Parathyroid adenoma (tissue), 2 donors: ENCODE measurements around the gene MYBPH.

ENCODE experiments used
- H2AFZ ChIP-seq: fragments of 300-600 bp; sonication (generic); one replicate; pipeline ENCODE4 v1.7.0; 2017; ENCODE audit warnings: antibody characterized with exemption, mild to moderate bottlenecking
- H3K27ac ChIP-seq: fragments of 300-600 bp; sonication (generic); one replicate; pipeline ENCODE4 v1.7.0; 2017
- H3K27me3 ChIP-seq: fragments of 300-600 bp; sonication (generic); one replicate; pipeline ENCODE4 v1.7.0; 2017; ENCODE audit warnings: low read length; ENCODE audit not compliant: control insufficient read depth, insufficient read depth
- H3K36me3 ChIP-seq: fragments of 300-600 bp; sonication (generic); one replicate; pipeline ENCODE4 v1.7.0; 2017; ENCODE audit warnings: low read length; ENCODE audit not compliant: control insufficient read depth, insufficient read depth
- H3K4me1 ChIP-seq: fragments of 300-600 bp; sonication (generic); one replicate; pipeline ENCODE4 v1.7.0; 2017; ENCODE audit warnings: control low read depth
- H3K4me2 ChIP-seq: fragments of 300-600 bp; sonication (generic); one replicate; pipeline ENCODE4 v1.7.0; 2017; ENCODE audit warnings: low read length
- H3K4me3 ChIP-seq: fragments of 300-600 bp; sonication (generic); one replicate; pipeline ENCODE4 v1.7.0; 2017; ENCODE audit warnings: low read depth, low read length
- H3K79me2 ChIP-seq: fragments of 300-600 bp; sonication (generic); one replicate; pipeline ENCODE4 v1.7.0; 2017; ENCODE audit warnings: control low read depth
- H3K9ac ChIP-seq: fragments of 300-600 bp; sonication (generic); one replicate; pipeline ENCODE4 v1.7.0; 2017; ENCODE audit warnings: mild to moderate bottlenecking
- H3K9me3 ChIP-seq: fragments of 300-600 bp; sonication (generic); one replicate; pipeline ENCODE4 v1.7.0; 2017; ENCODE audit warnings: low read length; ENCODE audit not compliant: control insufficient read depth
- TF ChIP-seq, protein P1 (sequence below): fragments of 300-600 bp; sonication (generic); IDR thresholded peaks from one replicate; pipeline ENCODE4 v1.7.0; 2017; ENCODE audit warnings: antibody characterized with exemption, mild to moderate bottlenecking
- donor health status: primary hyperparathyroidism.

Gene MYBPH

DNA sequence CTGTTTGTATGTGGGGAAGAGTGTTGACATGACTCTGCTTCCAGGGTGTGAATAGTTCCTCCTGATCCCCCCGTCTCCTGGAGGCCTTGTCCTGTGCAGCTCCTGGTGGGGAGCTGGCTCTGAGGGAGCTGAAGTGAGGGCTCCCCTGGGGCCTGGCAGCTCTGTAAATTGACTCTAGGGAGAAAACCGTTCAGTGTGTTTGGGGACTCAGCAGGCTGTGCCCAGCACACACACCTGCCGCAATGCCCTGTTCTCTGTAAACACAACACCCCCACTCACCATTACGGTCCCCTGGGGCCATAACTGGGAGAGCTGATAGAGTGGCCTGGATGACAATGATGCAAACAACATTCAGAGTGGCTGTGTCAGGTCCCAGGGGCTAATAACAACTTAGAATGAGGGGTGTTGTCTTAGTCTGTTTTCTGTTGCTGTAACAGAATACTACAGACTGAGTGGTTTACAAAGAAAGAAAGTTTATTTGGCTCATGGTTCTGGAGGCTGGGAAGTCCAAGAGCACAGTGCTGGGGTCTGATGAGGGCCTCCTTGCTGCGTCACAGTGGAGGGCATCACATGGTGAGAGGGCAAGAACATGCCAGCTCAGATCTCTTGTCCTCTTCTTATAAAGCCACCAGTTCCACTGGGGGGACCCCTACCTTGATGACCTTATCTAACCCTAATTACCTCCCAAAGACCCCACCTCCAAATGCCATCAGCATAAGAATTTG lies 32.8 kb downstream of the MYBPH start:
- no peaks in the 10 kb centered on the region for H3K9me3 ChIP-seq
- no peaks in the 10 kb centered on the region for H3K79me2 ChIP-seq
- H3K36me3 ChIP-seq: no peaks in the 10 kb centered on the region
- TF ChIP-seq, protein P1, sequence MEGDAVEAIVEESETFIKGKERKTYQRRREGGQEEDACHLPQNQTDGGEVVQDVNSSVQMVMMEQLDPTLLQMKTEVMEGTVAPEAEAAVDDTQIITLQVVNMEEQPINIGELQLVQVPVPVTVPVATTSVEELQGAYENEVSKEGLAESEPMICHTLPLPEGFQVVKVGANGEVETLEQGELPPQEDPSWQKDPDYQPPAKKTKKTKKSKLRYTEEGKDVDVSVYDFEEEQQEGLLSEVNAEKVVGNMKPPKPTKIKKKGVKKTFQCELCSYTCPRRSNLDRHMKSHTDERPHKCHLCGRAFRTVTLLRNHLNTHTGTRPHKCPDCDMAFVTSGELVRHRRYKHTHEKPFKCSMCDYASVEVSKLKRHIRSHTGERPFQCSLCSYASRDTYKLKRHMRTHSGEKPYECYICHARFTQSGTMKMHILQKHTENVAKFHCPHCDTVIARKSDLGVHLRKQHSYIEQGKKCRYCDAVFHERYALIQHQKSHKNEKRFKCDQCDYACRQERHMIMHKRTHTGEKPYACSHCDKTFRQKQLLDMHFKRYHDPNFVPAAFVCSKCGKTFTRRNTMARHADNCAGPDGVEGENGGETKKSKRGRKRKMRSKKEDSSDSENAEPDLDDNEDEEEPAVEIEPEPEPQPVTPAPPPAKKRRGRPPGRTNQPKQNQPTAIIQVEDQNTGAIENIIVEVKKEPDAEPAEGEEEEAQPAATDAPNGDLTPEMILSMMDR: no peak
- H3K9ac ChIP-seq: no peak overlapping the region
- H3K4me2 ChIP-seq: no peak overlapping the region
- no peak overlapping the region for H3K27ac ChIP-seq
- H3K4me3 ChIP-seq: no peak overlapping the region
- H2AFZ ChIP-seq: no peak overlapping the region
- no peaks in the 10 kb centered on the region for H3K27me3 ChIP-seq
- H3K4me1 ChIP-seq: peaks cover 25% of the 10 kb centered on the region

DNA sequence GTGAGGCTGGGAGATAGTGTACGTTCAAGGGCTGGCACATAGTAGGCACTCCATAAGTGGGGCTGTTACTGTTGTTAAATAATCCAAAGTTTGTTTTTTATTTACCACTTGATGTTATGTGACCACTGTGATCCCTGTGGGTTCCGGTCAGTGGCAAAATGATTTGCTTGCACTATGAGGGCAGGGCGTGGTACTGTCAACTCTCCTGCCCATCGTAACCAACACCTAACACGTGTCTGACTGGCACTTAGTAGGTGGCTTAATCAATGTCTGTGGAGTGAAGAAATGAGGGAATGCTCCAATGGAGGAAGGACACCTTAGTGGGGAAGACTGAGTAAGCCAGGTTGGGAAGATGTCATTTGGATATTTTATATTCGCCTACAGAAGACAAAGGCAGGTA lies 33.5 kb downstream of the MYBPH start:
- Histone ChIP-seq H3K4me1 (peaks cover 22% of the 10 kb centered on the region), H3K4me2 (no peak overlapping the region), H2AFZ (no peak overlapping the region), H3K9me3 (no peaks in the 10 kb centered on the region), H3K27me3 (no peaks in the 10 kb centered on the region), H3K4me3 (no peak overlapping the region), H3K27ac (no peak overlapping the region), H3K36me3 (no peaks in the 10 kb centered on the region), H3K9ac (no peak overlapping the region), H3K79me2 (no peaks in the 10 kb centered on the region)
- TF ChIP-seq, protein P1: no peak

DNA sequence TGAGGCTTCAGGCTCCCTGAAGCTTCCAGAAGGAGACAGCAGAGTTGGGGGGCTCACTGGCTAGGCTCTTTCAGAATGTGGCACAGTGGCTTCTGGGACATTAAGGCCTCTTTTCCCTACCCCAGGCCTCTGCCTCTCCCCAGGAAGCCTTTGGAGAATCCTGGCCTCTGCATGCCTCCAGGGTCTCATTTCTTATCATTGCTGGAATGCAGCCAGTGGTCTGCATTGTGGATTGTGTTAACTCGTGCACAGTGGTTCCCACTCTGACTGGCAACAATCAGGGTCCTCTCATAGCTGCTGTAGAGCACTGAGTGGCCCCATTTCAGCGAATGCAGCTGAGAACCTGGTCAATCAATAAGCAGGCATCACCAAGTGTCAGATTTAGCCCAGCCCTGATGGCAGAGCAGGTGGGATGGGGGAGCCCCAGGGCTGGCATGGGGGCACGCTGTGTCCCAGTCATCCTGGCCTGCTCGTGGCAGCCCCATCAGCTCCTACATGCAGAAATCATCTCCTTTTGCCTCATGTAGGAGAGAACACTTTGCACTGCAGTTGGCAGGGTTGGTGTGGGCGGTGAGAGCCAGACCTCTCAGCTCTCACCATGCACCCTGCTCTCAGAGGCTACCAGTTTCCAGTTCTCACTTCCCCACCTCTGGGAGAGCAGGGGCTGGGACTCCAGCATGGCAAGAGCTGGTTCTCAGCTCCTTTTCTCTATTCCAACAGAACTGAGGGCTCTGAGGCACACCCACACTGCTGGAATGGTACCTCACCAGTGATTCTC lies 34.7 kb downstream of the MYBPH start:
- H3K79me2 ChIP-seq: peaks cover 2% of the 10 kb centered on the region
- H3K27me3 ChIP-seq: no peaks in the 10 kb centered on the region
- H3K27ac ChIP-seq: no peak overlapping the region
- no peak overlapping the region for H3K9ac ChIP-seq
- H3K4me2 ChIP-seq: no peak overlapping the region
- TF ChIP-seq, protein P1: no peak
- no peak overlapping the region for H2AFZ ChIP-seq
- H3K9me3 ChIP-seq: no peaks in the 10 kb centered on the region
- no peak overlapping the region for H3K4me3 ChIP-seq
- H3K36me3 ChIP-seq: no peaks in the 10 kb centered on the region
- H3K4me1 ChIP-seq: peaks cover 10% of the 10 kb centered on the region

DNA sequence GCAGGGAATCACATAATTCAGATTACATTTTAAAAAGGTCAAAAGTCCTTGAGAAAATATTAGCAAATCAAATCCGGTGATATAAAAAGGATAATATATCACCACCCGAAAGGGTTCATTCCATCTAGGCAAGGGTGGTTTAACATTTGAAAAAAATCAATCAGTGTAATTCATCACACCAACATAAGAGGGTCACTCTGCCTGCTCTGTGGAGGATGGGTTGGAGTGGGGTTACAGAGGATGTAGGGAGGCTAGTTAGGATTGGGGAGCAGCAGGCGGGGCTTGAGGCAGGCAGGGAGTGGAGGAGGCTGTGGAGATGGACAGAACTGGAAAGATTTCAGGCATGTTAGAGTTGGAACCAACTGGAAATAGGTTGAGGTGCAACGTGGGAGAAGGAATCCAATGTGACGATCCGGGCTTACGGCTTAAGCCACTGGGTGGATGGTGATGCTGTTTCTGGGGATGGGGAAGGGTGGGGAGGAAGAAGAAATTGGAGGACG lies 35.6 kb downstream of the MYBPH start:
- Histone ChIP-seq H3K79me2 (peaks cover 2% of the 10 kb centered on the region), H3K4me3 (no peak overlapping the region), H3K27ac (no peak overlapping the region), H3K9me3 (no peaks in the 10 kb centered on the region), H3K36me3 (no peaks in the 10 kb centered on the region), H3K9ac (no peak overlapping the region), H3K4me1 (peaks cover 5% of the 10 kb centered on the region), H2AFZ (no peak overlapping the region), H3K4me2 (no peak overlapping the region), H3K27me3 (no peaks in the 10 kb centered on the region)
- TF ChIP-seq, protein P1: no peak
